HG02852 (cell line): Measurements from ENCODE around the gene ANTXRL.
A peak's percentile ranks its signal among the peaks of the same experiment; 100 is the strongest.
"Not testable (repeated sequence)": the region's sequence is repeated elsewhere in the genome, so short reads cannot be mapped to it uniquely, and the experiment has no call there.

Source experiments
- ATAC-seq: cut with Tn5 transposase; IDR thresholded peaks from one replicate; pipeline ENCODE4 v1.9.1; 2021; ENCODE audit warnings: mild to moderate bottlenecking, moderate library complexity; ENCODE audit not compliant: unreplicated experiment

Gene ANTXRL

GRCh38 chr10:46254007-46254383, 32.8 kb upstream of the ANTXRL start:
- no peak for ATAC-seq

GRCh38 chr10:46254467-46254866, 32.3 kb upstream of the ANTXRL start:
- no peak for ATAC-seq

DNA sequence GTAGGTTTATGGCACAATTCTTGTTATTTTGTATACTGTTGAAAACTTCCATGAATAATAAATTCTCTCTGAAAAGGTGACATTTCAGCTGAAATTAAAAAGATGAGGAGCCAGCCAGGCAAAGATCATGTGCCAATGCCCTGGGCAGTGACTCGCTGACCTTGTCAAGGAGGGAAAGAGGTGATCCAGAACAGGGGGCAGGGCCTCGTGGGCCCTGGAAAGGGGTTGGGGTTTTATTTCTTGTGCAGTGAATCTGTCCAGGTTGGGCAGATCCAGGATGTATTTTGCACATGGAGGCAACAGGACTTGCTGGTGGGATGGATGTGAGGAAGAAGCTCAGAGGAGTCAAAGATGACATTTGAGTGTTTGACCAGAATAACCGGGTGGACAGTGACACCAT, 31.6 kb upstream of the ANTXRL start:
- ATAC-seq: not testable (repeated sequence)

GRCh38 chr10:46255801-46256747, 30.7 kb upstream of the ANTXRL start:
- no peak for ATAC-seq

DNA sequence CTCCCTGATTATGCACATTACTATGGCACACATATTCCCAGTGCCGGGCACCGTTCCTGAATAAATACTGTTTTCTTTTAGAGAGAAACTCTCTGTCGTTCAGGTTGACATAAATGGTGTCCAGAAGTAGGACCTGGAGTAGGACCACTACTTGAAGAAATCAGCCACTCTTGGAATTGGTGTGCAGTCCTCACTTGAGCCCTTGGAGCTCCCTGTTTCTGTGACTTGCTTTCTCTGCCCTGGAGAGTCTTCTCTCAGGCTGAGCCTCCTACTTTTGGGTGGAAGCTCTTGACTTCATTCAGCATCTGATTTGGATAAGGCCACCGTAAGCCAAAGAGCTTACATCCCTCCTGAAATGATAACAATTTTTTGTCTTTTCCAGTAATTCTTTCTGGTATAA, 29.7 kb upstream of the ANTXRL start:
- ATAC-seq: no peak

DNA sequence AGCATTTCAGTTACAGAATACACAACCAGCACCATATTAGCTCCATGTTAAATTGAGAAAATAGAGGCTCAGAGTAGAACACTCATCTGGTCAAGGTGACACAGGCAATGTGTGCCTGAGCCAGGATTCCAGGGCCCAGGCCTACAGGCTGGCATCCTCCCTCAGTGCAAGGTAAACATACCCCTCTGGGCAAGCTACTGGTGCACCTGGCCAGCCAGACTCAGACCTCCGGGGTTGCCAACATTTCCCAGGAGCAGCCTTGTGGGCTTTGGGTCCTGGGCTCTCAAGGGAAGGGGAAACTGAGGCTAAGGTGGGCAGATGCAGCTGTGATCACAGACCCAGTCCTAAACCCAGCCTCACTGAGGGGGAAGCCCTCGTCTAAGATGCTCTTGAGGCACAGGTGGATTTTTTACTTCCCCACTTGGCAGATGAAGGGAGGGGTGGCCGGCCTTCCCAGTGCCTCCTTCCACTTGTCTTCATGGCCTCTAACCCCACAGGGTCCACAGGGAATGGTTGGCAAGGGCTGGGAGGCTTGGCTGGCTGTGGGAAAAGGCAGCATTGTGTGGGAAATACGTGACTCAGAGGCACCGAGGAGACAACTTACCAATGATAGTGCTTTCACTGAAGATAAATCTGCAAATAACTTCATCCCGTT, 23.8 kb upstream of the ANTXRL start:
- ATAC-seq: not testable (repeated sequence)

GRCh38 chr10:46263831-46264268, 22.9 kb upstream of the ANTXRL start:
- no peak for ATAC-seq

- ATAC-seq: no peak
Observed at GRCh38 chr10:46264336-46264735, 22.5 kb upstream of the ANTXRL start.

- ATAC-seq: no peak
Observed at GRCh38 chr10:46264737-46265368, 21.9 kb upstream of the ANTXRL start.

GRCh38 chr10:46265566-46266305, 21.1 kb upstream of the ANTXRL start:
- ATAC-seq: not testable (repeated sequence)

GRCh38 chr10:46266306-46266985, 20.4 kb upstream of the ANTXRL start:
- no peak for ATAC-seq

DNA sequence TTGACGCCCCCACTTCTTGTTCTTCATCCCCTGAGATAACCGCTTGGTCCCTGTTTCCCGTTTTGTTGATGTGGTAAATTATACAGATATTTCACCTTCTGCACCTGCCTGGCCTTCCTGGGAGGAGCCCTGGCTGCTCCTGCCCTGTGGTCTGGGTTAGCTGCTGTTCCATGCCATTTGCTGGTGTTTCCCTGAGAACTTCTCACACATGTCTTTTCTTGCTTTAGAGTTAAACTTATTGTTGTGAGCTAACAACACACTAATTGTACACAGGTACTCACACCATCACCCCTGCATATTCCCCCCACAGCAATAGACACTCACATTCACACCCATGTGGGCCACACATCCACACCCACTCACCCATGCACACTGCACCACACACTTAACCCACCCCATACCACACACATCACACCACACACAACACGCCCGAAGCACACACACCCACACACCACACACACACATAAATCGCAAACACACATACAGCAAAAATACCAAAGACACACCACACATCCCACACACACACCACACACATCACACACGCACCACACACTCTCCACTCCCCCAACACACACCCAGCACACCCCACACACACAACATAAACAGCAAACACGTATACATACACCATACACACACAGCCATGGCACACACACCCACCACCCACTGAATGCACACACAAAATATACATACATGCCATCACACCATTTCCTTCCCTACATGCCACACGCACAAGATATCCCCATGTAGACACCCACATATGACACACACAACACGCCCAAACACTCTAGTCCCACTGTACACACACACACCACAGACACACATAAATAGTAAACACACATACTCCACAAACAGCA, 19.4 kb upstream of the ANTXRL start:
- no peak for ATAC-seq

GRCh38 chr10:46268076-46268881, 18.5 kb upstream of the ANTXRL start:
- ATAC-seq: peak; percentile 79

DNA sequence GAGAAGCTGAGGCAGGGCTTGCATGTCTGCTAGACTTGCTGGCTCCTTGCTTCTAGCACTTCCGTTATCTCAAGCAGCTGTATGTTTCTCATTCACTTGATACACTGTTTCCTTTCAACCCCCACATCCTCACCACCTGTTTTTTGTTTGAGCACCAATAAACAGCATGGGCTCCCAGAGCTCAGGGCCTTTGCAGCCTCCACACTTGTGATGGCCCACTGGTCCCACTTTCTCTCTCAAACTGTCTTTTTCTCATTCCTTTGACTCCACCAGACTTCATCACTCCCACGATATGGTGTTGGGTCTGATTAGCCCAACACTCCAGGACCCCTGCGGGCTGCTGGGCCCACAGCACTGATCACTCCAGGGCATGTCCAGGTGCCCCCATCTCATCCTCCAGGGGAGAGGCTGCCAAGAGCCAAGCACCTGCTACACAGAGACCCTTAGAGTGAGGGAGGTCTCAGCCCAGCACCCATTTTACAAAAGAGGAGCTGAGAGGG, 17.2 kb upstream of the ANTXRL start:
- ATAC-seq: not testable (repeated sequence)

- no peak for ATAC-seq
Observed at GRCh38 chr10:46270086-46270811, 16.5 kb upstream of the ANTXRL start.

DNA sequence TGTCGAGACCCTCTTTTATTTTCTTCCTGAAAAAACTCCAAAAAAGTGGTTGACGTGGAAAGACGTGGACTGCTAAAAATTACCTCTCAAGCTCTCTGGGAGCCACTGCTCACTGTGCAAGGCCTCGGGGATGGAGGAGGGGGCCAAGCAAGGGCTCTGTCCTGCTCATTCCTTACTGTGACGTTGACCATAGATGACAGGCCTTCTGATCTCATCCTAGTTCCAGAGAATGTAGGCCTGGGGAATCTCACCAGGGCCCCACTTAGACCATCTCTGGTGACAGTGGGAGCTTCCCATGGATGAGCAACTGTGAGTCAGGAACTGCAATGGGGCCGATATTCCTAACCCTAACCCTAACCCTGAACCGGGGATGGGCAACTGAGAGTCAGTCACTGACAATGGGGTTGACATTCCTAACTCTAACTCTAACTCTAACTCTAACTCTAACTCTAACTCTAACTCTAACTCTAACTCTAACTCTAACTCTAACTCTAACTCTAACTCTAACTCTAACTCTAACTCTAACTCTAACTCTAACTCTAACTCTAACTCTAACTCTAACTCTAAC, 15.8 kb upstream of the ANTXRL start:
- ATAC-seq: not testable (repeated sequence)

- ATAC-seq: not testable (repeated sequence)
Observed at GRCh38 chr10:46271795-46272499, 14.8 kb upstream of the ANTXRL start.
